GM12878 (cell line): Measurements from ENCODE around the gene COL1A1. TPM values are rescaled to one million over a fixed set of nuclear protein-coding genes. Genes with fewer than 3 reads are reported as not detected.

Source experiments
- ATAC-seq: fragments of 200-7000 bp; cut with Tn5 transposase; 3 replicates; pipeline ENCODE4 v1.9.1; 2020; ENCODE audit warnings: mild to moderate bottlenecking, moderate library complexity
- BruUV-seq: library from RNA; stranded (reverse); fragments of 400-500 nt; replicated peaks from 2 replicates; lab custom pipeline; 2021; lab: Mats Ljungman, UMichigan
- CTCF ChIA-PET: fragments of 300-600 bp; sonication (Branson Sonifier 250); formaldehyde crosslinking; extraction: SDS; loops from one replicate; lab custom pipeline; 2021; ENCODE audit warnings: inconsistent platforms; lab: Yijun Ruan, JAX
- POLR2A ChIA-PET: fragments of 350-600 bp; formaldehyde crosslinking; extraction: SDS; loops from one replicate; lab custom pipeline; 2021; ENCODE audit warnings: inconsistent platforms; lab: Charles Lee
- RAD21 ChIA-PET: fragments of 300-600 bp; sonication (Branson Sonifier 250); formaldehyde crosslinking; loops from one replicate; lab custom pipeline; 2023; ENCODE audit warnings: antibody characterized with exemption; ENCODE audit not compliant: unreplicated experiment; lab: Charles Lee
- SMC1A ChIA-PET: fragments of 300-600 bp; sonication (Branson Sonifier 250); formaldehyde crosslinking; loops from one replicate; lab custom pipeline; 2023; ENCODE audit not compliant: unreplicated experiment, uncharacterized antibody; lab: Charles Lee
- DNase-seq: peaks from one replicate; pipeline ENCODE4 v3.0.0-alpha.2; 2011; ENCODE audit warnings: low read depth, low spot score
- FAIRE-seq: peaks from 3 replicates; lab custom pipeline; 2011; peaks lifted over from hg19 to GRCh38; lab: Jason Lieb, UNC
- H2AFZ ChIP-seq: 2 replicates; pipeline ENCODE4 v1.6.0; 2011; ENCODE audit warnings: low read depth, low read length, control low read depth; ENCODE audit not compliant: control insufficient read depth
- H3K27ac ChIP-seq: 2 replicates; pipeline ENCODE4 v1.5.1; 2011; ENCODE audit warnings: control low read depth; ENCODE audit not compliant: control insufficient read depth, insufficient read depth
- H3K27me3 ChIP-seq, 2 experiments: replicated peaks in 1 of 2; 2 replicates each; pipeline versions ENCODE4 v1.6.0 to v1.6.1; 2011; ENCODE audit warnings: low read length in 1 of 2; ENCODE audit not compliant: control insufficient read depth in 2 of 2, insufficient read depth in 2 of 2
- H3K36me3 ChIP-seq, 2 experiments: 2 replicates each; pipeline ENCODE4 v1.5.1; 2011; ENCODE audit warnings: low read length in 1 of 2; ENCODE audit not compliant: control insufficient read depth in 2 of 2, insufficient read depth in 2 of 2
- H3K4me1 ChIP-seq: 2 replicates; pipeline ENCODE4 v1.6.1; 2011; ENCODE audit warnings: mild to moderate bottlenecking, low read length, moderate library complexity, mixed read lengths; ENCODE audit not compliant: control insufficient read depth, insufficient read depth
- H3K4me2 ChIP-seq: 2 replicates; pipeline ENCODE4 v1.6.0; 2011; ENCODE audit warnings: control low read depth; ENCODE audit not compliant: control insufficient read depth, insufficient read depth
- H3K4me3 ChIP-seq: fragments of 200-600 bp; sonication (generic); 2 replicates; pipeline ENCODE4 v1.5.1; 2016
- H3K79me2 ChIP-seq: 2 replicates; pipeline ENCODE4 v1.6.0; 2011; ENCODE audit warnings: low read length; ENCODE audit not compliant: control insufficient read depth, insufficient read depth
- H3K9ac ChIP-seq: 2 replicates; pipeline ENCODE4 v1.8.0; 2011; ENCODE audit warnings: low read length, control low read depth, mixed read lengths; ENCODE audit not compliant: control insufficient read depth, insufficient read depth
- H3K9me3 ChIP-seq: replicated peaks from 3 replicates; pipeline ENCODE4 v1.5.1; 2011; ENCODE audit warnings: mild to moderate bottlenecking, low read length; ENCODE audit not compliant: control insufficient read depth, insufficient read depth
- H4K20me1 ChIP-seq: 2 replicates; pipeline ENCODE4 v1.6.0; 2011; ENCODE audit not compliant: control insufficient read depth, insufficient read depth
- CHD4 ChIP-seq: fragments of 200-600 bp; sonication (generic); IDR thresholded peaks from 2 replicates; pipeline ENCODE4 v1.6.1; 2016; ENCODE audit warnings: mild to moderate bottlenecking
- ETV6 ChIP-seq, 2 experiments: fragments of 450-650 bp in 1 of 2; IDR thresholded peaks in 1 of 2; conservative IDR thresholded peaks in 1 of 2; 2 replicates each; pipeline ENCODE4 v1.6.1; 2014; ENCODE audit warnings: antibody characterized with exemption in 1 of 2, borderline replicate concordance in 1 of 2, low read depth in 1 of 2, mild to moderate bottlenecking in 1 of 2, moderate library complexity in 1 of 2
- NFIC ChIP-seq: IDR thresholded peaks from 2 replicates; pipeline ENCODE4 v1.6.1; 2012; ENCODE audit warnings: low read depth, mild to moderate bottlenecking, inconsistent platforms, low read length, moderate library complexity
- POLR2A ChIP-seq: IDR thresholded peaks from 2 replicates; pipeline ENCODE4 v1.6.1; 2011; ENCODE audit warnings: low read depth, mild to moderate bottlenecking, low read length
- POU2F2 ChIP-seq: IDR thresholded peaks from 3 replicates; pipeline ENCODE4 v1.6.1; 2011; ENCODE audit warnings: low read depth, mild to moderate bottlenecking, low read length, borderline replicate concordance
- SMAD5 ChIP-seq: IDR thresholded peaks from 2 replicates; pipeline ENCODE4 v1.6.1; 2016; ENCODE audit warnings: antibody characterized with exemption, low read depth
- ZBTB33 ChIP-seq: fragments of 450-650 bp; IDR thresholded peaks from 2 replicates; pipeline ENCODE4 v1.6.1; 2017; ENCODE audit warnings: mild to moderate bottlenecking
- ZNF592 ChIP-seq: fragments of 450-650 bp; IDR thresholded peaks from 2 replicates; pipeline ENCODE4 v1.6.1; 2017; ENCODE audit warnings: mild to moderate bottlenecking, moderate library complexity
- WGBS: methylation state at CpG from one replicate; pipeline ENCODE4 v1.1.6; 2016; ENCODE audit warnings: low lambda C conversion rate; ENCODE audit not compliant: insufficient replicate concordance, insufficient coverage; ENCODE audit errors: missing lambda C conversion rate; 5-methylcytosine and 5-hydroxymethylcytosine counted together
- in situ Hi-C: fragments of 300-500 bp; cut with MboI; formaldehyde crosslinking; loops from 9 replicates; pipeline ENCODE4 v1.14.3; 2018; ENCODE audit warnings: mixed read lengths
- intact Hi-C: fragments of 100-400 bp; cut with micrococcal nuclease; formaldehyde crosslinking; loops from one replicate; pipeline ENCODE4 v1.14.2; 2022; ENCODE audit not compliant: unreplicated experiment
- polyA plus RNA-seq, 11 experiments: library from polyadenylated mRNA; depleted of rRNA in 4 of 11; unstranded in 6 of 11; stranded (reverse) in 5 of 11; fragments of >200 nt; fragmentation: Nextera tagmentation in 4 of 11; fragmentation: Illumina TruSeq in 1 of 11; extraction: Ambion mirVana in 4 of 11; extraction: Trizol in 1 of 11; gene quantifications; 1 replicate in 1 of 11; 2 replicates in 10 of 11; pipeline versions ENCODE4 v1.2.1 to v1.2.3, GENCODE V29; 2011 to 2016; ENCODE audit warnings: inconsistent platforms in 2 of 11, missing spikeins in 2 of 11, low read depth in 1 of 11
- total RNA-seq, 4 experiments: library from RNA; depleted of rRNA in 3 of 4; stranded (reverse); fragments of >200 nt in 3 of 4; fragmentation: Illumina TruSeq in 1 of 4; extraction: Trizol in 1 of 4; gene quantifications; 2 replicates each; pipeline versions ENCODE4 v1.2.1 to v1.2.3, GENCODE V29; 2013 to 2021
- TF ChIP-seq, protein P1 (sequence below): fragments of 450-650 bp; formaldehyde crosslinking; IDR thresholded peaks from 2 replicates; pipeline ENCODE4 v1.5.0; 2022; ENCODE audit warnings: mild to moderate bottlenecking, missing genetic modification characterization
- TF ChIP-seq, protein P2 (sequence below): fragments of 450-650 bp; IDR thresholded peaks from 2 replicates; pipeline ENCODE4 v1.6.1; 2017; ENCODE audit warnings: antibody characterized with exemption, mild to moderate bottlenecking, moderate library complexity

COL1A1 gene
- total and polyA plus RNA-seq, 10 of the 15 experiments (the other 5 are each of a cell fraction or from before 2014, with no cell fraction given), result 0.18 to 7.7 (median 2.3) TPM

DNA sequence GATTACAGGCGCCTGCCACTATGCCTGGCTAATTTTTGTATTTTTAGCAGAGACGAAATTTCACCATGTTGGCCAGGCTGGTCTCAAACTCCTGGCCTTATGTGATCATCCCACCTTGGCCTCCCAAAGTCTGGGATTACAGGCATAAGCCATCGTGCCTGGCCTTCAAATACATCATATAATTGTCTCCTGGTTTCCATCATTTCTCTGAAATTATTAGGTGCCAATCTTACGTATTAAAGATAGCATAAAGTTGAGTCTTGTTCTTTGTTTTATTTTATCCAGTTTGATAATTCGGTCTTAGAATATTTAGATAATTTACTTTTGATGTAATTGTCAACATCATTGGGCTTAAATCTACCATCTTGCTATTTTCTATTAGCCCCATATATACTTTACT is 40.0 kb upstream of the COL1A1 start (continued):
- TF ChIP-seq, protein P1, sequence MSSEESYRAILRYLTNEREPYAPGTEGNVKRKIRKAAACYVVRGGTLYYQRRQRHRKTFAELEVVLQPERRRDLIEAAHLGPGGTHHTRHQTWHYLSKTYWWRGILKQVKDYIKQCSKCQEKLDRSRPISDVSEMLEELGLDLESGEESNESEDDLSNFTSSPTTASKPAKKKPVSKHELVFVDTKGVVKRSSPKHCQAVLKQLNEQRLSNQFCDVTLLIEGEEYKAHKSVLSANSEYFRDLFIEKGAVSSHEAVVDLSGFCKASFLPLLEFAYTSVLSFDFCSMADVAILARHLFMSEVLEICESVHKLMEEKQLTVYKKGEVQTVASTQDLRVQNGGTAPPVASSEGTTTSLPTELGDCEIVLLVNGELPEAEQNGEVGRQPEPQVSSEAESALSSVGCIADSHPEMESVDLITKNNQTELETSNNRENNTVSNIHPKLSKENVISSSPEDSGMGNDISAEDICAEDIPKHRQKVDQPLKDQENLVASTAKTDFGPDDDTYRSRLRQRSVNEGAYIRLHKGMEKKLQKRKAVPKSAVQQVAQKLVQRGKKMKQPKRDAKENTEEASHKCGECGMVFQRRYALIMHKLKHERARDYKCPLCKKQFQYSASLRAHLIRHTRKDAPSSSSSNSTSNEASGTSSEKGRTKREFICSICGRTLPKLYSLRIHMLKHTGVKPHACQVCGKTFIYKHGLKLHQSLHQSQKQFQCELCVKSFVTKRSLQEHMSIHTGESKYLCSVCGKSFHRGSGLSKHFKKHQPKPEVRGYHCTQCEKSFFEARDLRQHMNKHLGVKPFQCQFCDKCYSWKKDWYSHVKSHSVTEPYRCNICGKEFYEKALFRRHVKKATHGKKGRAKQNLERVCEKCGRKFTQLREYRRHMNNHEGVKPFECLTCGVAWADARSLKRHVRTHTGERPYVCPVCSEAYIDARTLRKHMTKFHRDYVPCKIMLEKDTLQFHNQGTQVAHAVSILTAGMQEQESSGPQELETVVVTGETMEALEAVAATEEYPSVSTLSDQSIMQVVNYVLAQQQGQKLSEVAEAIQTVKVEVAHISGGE (CRISPR knock-in tag), result no peak
- no peak for TF ChIP-seq NFIC

DNA sequence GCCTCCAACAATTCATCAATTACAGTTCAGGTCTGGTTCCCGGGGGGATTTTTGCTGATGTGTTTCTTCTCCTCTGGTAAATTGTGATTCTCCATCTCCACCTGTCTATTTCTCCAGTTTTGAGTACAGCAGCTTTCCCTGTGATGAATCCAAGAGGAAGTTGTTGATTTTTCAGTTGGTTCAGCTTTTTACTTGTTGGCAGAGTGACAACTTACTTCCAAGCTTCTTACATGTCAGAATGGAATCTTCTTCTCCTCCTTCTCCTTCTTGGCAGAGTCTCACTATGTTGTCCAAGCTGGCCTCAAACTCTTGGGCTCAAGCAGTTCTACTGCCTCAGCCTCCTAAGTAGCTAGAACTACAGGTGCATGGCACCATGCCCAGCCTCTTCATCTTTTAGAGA is 39.4 kb upstream of the COL1A1 start:
- ChIA-PET POLR2A (no interaction called here), RAD21 (no interaction called here), SMC1A (no interaction called here), CTCF (interaction anchor here (0.8 kb wide), 1 partner anchor 31 kb away, joined by 3 read pairs; no protein-coding TSS in a partner anchor)
- no TSS peak for BruUV-seq
- 71% methylated on average over 1 of the region's 1 CpG for WGBS
- no peaks in the 10 kb centered on the region for H4K20me1 ChIP-seq
- FAIRE-seq, result no peak
- no peak overlapping the region for H2AFZ ChIP-seq
- no peak for DNase-seq
- no peak for ATAC-seq
- no peak overlapping the region for H3K27ac ChIP-seq
- in situ Hi-C loops (no loop called here), intact Hi-C loops (no loop called here)
- H3K36me3 ChIP-seq, result no peaks in the 10 kb centered on the region
- no peak overlapping the region for H3K4me3 ChIP-seq
- H3K27me3 ChIP-seq, result no peaks in the 10 kb centered on the region
- H3K9ac ChIP-seq, result no peak overlapping the region
- H3K4me1 ChIP-seq, result no peaks in the 10 kb centered on the region
- H3K4me2 ChIP-seq, result no peak overlapping the region
- no peaks in the 10 kb centered on the region for H3K79me2 ChIP-seq
- no peaks in the 10 kb centered on the region for H3K9me3 ChIP-seq
- TF ChIP-seq ZBTB33 (no peak), CHD4 (no peak), POU2F2 (no peak), SMAD5 (no peak), ZNF592 (no peak), POLR2A (no peak), ETV6 (conservative IDR thresholded peaks at IDR 0.05 in 1 of 2, IDR thresholded peaks at IDR 0.05 in 1 of 2; ENCODE audit: borderline replicate concordance in 1 of 2, low read depth in 1 of 2) (no peak)
- TF ChIP-seq, protein P2, sequence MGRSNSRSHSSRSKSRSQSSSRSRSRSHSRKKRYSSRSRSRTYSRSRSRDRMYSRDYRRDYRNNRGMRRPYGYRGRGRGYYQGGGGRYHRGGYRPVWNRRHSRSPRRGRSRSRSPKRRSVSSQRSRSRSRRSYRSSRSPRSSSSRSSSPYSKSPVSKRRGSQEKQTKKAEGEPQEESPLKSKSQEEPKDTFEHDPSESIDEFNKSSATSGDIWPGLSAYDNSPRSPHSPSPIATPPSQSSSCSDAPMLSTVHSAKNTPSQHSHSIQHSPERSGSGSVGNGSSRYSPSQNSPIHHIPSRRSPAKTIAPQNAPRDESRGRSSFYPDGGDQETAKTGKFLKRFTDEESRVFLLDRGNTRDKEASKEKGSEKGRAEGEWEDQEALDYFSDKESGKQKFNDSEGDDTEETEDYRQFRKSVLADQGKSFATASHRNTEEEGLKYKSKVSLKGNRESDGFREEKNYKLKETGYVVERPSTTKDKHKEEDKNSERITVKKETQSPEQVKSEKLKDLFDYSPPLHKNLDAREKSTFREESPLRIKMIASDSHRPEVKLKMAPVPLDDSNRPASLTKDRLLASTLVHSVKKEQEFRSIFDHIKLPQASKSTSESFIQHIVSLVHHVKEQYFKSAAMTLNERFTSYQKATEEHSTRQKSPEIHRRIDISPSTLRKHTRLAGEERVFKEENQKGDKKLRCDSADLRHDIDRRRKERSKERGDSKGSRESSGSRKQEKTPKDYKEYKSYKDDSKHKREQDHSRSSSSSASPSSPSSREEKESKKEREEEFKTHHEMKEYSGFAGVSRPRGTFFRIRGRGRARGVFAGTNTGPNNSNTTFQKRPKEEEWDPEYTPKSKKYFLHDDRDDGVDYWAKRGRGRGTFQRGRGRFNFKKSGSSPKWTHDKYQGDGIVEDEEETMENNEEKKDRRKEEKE, result no peak
